ENCODE data around the gene NFATC2. TPM values are rescaled to one million over a fixed set of nuclear protein-coding genes. Genes with fewer than 3 reads are reported as not detected.
"Not testable (repeated sequence)": the region's sequence is repeated elsewhere in the genome, so short reads cannot be mapped to it uniquely, and the experiment has no call there.

The NFATC2 gene
- total RNA-seq, 1 donor: 16.2 TPM

- DNase-seq (ENCODE audit: low read depth in 2 of 3, low spot score in 2 of 3): no peak
Observed at GRCh38 chr20:51346686-51347485, 195.6 kb downstream of the NFATC2 start.

- DNase-seq (ENCODE audit: low read depth in 2 of 3, low spot score in 2 of 3): no peak
Observed at GRCh38 chr20:51345601-51346101, 196.9 kb downstream of the NFATC2 start.

- DNase-seq (ENCODE audit: low read depth in 2 of 3, low spot score in 2 of 3): not testable (repeated sequence)
Observed at GRCh38 chr20:51343802-51344201, 198.7 kb downstream of the NFATC2 start.

- DNase-seq (ENCODE audit: low read depth in 2 of 3, low spot score in 2 of 3): no peak
Observed at GRCh38 chr20:51342510-51343236, 199.8 kb downstream of the NFATC2 start.

GRCh38 chr20:51341581-51341980 lies 200.9 kb downstream of the NFATC2 start:
- DNase-seq (ENCODE audit: low read depth in 2 of 3, low spot score in 2 of 3): no peak

GRCh38 chr20:51340451-51340840 lies 202.1 kb downstream of the NFATC2 start:
- DNase-seq (ENCODE audit: low read depth in 2 of 3, low spot score in 2 of 3): no peak

GRCh38 chr20:51339721-51340450 lies 202.6 kb downstream of the NFATC2 start:
- DNase-seq (ENCODE audit: low read depth in 2 of 3, low spot score in 2 of 3): no peak

GRCh38 chr20:51338692-51339440 lies 203.7 kb downstream of the NFATC2 start:
- DNase-seq (ENCODE audit: low read depth in 2 of 3, low spot score in 2 of 3): no peak

GRCh38 chr20:51337126-51337805 lies 205.3 kb downstream of the NFATC2 start:
- DNase-seq (ENCODE audit: low read depth in 2 of 3, low spot score in 2 of 3): no peak

Small RNA genes lying within 50 kb of the gene (small RNA-seq; reads per million reads assigned to genes)
- gene MIR3194: not detected

Other genes starting within 250 kb of the NFATC2 start
- gene ATP9A, start 225.7 kb upstream of the NFATC2 start, total RNA-seq: 25.0 TPM